HG03039 (cell line): Measurements from ENCODE around the gene BPGM.

Experiments
- ATAC-seq: cut with Tn5 transposase; IDR thresholded peaks from one replicate; pipeline ENCODE4 v1.9.1; 2021; ENCODE audit warnings: mild to moderate bottlenecking, moderate library complexity; ENCODE audit not compliant: unreplicated experiment

The BPGM gene

DNA sequence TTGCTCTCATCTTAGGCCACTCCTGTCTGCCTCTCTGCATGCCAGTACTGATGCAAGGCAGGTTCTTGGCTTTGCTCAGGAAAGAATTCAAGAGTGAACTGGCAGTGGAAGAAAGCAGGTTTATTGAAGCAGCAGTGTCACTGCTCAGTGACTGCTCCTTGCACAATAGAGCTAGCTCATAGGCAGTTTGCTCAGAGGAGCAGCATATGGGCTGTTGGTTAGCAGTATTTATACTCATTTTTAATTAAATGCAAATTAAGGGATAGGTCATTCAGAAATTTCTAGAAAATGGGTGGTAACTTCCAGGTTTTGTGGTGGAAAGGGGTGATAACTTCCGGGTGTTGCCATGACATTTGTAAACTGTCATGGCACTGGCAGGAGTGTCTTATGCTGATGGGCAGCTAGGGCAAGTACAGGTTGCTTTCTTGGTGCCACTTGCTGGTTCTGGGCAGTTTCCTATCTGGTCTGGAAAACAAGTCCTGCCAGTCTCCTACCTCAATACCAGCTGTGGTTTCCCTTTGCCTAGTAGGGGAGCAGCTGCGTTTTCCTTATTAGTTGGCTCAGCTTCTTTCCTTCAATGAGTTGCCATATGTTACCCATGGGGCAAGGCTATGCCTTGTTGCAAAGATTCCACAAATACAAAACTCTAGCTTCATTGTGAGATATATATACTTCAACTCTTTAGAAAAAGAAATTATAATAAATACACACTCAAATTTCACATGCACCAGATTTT is 68.0 kb downstream of the BPGM start:
- ATAC-seq = no peak

GRCh38 chr7:134718211-134718875 is 71.7 kb downstream of the BPGM start:
- no peak for ATAC-seq

DNA sequence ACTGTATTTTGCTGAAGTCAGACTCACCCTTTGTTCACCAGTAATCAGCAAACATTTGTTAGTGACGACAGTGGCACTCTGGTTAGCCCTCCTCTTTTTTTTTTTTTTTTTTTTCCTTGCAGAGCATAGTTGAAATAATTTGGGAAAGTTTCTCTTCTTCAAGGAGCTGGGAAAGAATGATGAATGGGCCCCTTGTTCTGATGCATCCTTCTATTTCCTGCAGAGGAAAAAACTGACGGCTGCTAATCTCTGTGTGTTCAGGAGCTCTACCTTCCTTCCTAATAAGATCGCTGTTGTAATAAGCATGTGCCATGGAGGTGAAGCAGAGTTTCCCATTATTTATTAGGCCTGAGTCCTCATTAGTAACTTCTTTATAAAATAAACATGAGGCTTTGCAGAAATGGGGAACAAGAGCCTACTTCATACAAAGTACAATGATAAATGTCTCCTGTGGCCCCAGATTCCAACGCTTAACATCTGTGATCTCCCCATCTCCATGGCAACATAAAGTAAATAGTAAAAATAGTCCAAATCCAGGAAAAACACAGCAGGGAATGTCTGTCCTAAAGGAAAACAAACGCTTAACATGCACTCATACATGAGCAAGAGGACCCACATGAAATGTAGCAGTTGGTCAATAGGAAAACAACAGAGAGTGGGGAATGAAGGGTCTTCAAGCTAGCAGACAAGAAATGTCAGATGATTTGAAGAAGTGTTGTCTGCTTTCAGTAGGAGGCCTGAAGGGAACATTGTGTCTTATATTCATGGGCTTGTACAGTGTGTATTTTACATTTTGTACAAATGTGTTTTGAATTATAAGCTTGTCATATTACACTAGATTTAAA is 73.7 kb downstream of the BPGM start:
- no peak for ATAC-seq

DNA sequence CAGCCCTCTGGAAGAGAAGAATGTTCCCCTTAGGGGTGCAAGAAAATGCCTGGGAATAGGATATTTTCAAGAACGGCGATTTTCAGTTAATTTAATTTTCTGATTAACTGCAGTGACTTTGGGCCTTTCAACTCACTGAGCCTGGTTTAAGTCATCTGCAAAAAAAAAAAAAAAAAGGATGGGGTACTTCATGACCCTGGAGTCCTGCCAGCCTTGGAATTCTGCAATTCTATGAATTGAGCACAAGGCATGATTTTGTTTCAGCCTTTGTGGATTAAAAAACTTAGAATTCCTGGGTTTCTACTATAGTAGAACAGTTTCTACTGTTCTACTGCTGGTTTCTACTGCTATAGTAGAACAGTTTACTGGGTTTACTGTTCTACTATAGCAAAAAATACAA is 74.5 kb downstream of the BPGM start:
- ATAC-seq = no peak

GRCh38 chr7:134722786-134723322 is 76.2 kb downstream of the BPGM start:
- ATAC-seq = no peak

- ATAC-seq = no peak
These were observed 77.2 kb downstream of the BPGM start for GRCh38 chr7:134723892-134724291.

DNA sequence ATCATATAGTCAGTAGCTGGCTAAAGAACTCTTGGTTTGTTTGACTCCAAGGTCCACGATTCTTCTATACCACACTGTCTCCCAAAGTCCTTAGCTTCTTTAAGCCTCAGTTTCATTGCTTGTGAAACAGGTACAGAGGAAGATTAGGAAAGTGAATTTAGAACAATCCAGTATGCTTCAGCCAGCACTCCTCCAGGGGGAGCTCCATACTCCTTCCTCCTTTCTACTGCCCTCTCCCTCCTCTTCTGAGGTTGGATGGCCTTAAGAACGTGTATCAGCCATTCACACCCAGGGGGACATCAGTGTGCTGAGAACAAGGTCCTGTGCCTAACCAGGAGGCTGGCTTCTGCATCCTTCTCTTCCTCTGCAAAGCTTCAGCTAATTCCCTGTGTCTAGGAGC is 78.0 kb downstream of the BPGM start:
- ATAC-seq = no peak

DNA sequence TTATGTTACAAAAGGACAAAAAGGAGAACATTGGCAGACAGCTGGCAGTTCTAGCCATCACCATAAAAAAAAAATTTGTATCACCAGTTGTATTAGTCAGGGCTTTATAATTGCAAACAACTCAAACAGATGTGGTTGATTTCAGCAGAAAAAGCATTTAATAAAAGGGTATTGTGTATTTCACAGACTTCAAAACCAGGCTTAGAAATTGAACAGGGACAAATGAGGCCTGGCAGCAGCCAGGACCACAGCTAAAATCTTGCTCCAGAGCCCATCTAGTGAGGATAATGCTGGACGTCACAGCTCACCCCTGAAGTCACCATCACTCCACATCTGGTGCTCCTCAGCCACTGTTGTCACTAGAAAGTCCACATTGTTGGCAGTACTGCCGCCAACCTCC is 79.9 kb downstream of the BPGM start:
- ATAC-seq = no peak

- ATAC-seq = no peak
These were observed 81.1 kb downstream of the BPGM start for GRCh38 chr7:134727711-134728110.
